Right lobe of liver (tissue), 4 donors: Measurements from ENCODE around the gene DHRS4L2.

ENCODE experiments used
- POLR2A ChIP-seq: fragments of 450-650 bp; IDR thresholded peaks from one replicate; pipeline ENCODE4 v1.6.1; 2017; ENCODE audit warnings: antibody characterized with exemption, mild to moderate bottlenecking
- TF ChIP-seq, protein P1 (sequence below), 4 donors: fragments of 200-600 bp in 3 of 4; fragments of 450-650 bp in 1 of 4; IDR thresholded peaks; one replicate each; pipeline versions ENCODE4 v1.5.1 to v1.8.0; 2016 to 2022; ENCODE audit warnings: antibody characterized with exemption in 4 of 4, mild to moderate bottlenecking in 2 of 4
- donor health status: DM: no; HTN: no; CAD: no.
- donor health status: DM: no; HTN: no; CAD: no.
- donor health status: DM: no; HTN: yes; CAD: no.

DNA sequence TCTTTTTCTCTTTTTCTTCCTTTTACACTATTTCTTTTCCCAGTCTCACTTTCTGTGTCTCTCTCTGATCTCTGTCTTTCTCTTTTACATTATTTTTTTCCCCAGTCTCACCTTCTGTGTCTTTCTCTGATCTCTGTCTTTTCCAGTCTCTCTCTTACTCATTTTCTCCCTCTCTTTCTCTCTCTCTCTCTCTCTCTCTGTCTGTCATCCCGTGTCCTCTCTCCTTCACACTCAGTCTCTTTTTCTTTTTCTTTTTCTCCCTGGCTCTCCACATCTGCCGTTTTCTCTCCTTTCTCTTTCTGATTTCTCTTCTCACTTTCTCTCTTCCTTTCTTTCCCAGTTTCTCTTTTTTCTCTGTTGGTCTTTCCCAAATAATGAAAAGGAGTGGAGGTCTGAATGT is 22.3 kb downstream of the DHRS4L2 start:
- TF ChIP-seq, protein P1, sequence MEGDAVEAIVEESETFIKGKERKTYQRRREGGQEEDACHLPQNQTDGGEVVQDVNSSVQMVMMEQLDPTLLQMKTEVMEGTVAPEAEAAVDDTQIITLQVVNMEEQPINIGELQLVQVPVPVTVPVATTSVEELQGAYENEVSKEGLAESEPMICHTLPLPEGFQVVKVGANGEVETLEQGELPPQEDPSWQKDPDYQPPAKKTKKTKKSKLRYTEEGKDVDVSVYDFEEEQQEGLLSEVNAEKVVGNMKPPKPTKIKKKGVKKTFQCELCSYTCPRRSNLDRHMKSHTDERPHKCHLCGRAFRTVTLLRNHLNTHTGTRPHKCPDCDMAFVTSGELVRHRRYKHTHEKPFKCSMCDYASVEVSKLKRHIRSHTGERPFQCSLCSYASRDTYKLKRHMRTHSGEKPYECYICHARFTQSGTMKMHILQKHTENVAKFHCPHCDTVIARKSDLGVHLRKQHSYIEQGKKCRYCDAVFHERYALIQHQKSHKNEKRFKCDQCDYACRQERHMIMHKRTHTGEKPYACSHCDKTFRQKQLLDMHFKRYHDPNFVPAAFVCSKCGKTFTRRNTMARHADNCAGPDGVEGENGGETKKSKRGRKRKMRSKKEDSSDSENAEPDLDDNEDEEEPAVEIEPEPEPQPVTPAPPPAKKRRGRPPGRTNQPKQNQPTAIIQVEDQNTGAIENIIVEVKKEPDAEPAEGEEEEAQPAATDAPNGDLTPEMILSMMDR (IDR thresholded peaks at IDR 0.05): no peak
- TF ChIP-seq POLR2A: no peak
